ENCODE results near the gene TMPRSS5.
"Not testable (repeated sequence)": the region's sequence is repeated elsewhere in the genome, so short reads cannot be mapped to it uniquely, and the experiment has no call there.

Gene TMPRSS5

DNA sequence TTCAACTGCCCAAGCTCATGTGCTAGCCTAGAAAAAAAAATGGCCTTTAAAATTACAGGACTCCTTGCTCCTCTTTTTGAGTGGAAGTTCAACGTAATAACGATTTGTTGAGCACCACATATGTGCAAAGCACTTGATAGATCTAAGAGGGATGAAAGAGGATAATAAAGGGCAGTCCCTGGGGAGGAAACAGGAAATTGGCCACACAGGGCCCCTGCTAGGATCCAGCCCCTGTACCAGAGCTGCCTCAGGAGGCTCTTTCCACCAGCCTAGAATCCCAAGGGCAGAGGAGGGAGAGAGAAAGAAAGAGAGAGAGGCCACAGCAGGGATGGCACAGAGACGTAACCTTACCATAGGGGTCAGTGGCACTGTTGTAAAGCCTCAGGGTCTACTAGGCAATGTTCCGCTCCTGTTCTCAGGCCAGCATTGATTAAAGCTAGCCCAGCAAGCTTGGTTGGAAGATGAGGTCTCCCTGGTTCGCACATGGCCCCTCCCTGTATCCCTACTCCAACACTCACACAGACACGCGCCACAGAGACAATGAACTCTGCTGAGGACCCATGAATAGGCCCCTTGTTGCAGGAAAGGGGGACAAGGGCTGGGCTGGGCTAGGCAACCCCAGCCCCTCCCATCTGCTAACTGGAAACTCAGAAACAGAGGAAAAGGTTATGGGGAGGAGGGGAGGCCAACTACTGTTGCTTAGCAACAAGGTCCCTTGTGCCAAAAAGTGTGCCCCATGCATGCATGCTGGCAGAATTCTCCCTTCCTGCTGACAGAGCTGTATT lies at the start of gene TMPRSS5:
Gene TMPRSS5, minus strand, starts transcription at position 438 of the 785 bp plus-strand sequence. Its CDS starts 84 bp downstream, at position 354.
- DNase-seq, result no peak

DNA sequence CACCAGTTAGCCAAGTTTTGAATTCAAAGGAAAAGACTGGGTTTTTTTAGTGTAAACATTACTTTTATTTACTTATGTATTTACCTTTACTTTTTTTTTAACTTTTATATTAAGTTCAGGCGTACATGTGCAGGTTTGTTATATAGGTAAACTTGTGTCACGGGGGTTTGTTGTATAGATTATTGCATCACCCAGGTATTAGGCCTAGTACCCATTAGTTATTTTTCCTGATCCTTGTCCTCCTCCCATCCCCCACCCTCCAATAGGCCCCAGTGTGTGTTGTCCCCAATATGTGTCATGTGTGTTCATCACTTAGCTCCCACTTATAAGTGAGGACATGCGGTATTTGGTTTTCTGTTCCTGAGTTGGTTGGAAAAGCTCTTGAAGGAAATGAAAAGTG lies 46.8 kb upstream of the TMPRSS5 start:
- DNase-seq, result no peak

DNA sequence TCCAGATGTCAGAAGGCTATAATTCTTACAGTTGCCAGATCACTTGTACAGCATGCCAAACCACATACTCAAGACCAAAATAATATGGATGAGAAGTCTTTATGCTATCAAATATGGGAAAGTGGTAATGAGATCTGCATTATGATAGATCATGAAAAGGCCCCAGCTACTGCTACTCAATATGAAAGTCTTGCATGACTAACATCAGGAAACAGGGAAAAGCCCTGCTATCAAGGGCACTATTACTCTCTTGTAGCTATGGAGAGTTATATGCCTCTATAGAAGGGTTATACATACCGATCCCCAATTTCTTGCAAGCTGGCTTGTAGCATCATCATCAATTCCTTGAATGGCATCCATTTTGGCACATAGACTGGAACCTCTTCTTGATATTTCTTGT lies 30.2 kb upstream of the TMPRSS5 start:
- no peak for DNase-seq

DNA sequence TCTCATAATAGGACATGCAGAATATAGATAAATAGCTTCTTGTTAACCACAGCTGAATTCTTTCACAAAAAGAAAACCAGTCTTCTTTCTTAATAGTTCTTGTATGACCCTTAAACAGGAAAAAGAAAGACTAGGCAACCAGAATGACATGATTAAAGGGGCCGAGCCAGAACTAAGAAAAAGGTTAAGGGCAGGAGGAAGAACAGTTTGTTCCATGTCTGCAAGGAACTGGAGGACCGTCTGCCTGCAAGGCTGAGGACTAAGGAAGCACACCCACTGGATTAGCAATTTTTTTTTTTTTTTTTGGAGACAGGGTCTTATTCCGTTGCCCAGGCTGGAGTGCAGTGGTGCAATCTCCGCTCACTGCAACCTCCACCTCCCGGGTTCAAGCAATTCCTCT lies 26.0 kb upstream of the TMPRSS5 start:
- no peak for DNase-seq

DNA sequence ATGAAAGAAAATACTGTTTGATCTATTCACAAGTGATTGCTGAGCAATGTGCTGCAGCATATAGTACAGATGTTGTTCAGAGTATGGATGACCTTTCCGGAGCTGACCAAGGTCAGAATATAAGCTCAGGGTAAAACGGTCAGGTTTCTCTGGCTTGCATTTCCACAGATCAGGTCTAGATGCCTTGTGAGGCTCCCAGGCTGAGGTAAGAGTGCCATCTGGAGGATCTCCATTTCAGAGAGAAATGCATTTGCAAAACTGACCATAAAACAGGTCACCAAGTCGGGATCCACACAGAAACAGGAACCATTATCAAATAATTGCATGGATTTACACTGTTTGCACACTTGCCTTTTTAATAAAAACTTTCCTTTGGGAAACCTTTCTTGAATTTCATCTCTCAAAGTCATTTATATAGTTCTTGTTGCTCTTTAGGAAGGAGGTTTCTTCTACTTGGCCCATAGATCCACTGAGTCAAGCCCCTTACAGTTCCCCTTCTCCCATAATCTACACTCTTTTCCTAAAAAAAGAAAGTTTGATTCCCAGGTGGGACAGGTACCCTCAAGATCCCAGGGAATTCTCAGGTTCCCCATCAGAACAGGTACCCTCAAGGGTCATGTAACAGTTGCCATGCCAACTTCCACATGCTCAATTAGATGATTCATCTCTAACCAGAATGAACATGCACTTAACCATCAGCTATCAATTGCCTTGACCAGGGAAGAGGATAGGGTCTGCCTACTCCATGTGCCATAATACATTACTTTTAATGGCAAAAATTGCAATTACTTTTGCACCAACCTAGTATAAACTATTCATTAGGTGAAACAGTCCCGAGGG lies 25.0 kb upstream of the TMPRSS5 start:
- DNase-seq, result no peak

DNA sequence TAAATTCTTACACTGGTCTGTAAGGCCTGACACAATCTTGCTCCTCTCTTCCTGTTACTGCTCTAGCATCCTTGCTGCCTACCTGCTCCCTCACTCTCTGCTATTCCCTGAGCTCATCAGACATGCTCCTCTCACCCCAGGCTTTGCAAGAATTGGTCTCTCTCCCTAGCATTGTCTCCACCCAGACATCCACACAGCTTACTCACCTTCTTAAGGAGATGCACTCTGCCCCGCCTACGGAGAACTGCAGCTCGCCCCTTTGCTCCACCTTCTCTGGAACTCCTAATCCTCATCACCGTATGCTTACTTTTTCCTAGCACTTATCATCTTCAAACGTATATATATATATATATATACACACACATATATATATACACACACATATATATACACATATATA lies 23.3 kb upstream of the TMPRSS5 start:
- DNase-seq, result no peak

DNA sequence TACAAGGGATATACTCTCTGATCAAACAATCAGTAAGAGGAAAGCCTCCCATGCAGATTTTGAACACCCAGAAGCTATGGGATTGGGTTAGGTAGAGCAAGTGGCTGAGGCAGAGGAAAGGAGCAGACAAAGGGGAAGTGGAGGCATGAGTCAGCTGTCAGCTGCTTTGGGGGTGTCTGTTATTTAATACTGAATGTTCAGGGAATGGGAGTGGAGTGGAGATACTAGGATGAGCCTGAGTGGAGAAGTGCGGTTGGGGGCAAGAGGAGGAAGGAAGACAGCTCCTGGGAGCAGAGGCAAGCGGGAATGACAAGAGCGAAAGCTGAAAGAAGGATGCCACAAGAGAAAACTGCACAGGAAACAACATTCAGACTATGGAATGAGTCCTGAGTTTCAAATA lies 22.7 kb upstream of the TMPRSS5 start:
- DNase-seq, result no peak

DNA sequence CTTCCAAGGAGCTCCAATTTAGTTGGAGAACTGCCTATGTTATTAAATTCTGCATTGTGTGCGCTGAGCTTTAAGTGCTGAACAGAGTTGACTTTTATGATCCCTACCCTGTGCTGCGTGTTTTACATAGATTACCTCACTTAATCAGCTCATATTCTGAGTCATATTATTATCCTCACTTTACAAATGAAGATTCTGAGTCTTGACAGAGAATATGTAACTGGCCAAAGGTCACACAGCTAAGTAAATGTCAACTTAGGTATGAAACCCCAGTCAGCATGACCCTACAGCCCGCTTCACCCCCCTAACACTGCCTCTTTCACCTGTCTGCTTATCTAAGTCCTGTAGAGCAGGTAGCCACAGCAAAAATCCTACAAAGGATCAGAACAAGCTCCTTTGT lies 19.8 kb upstream of the TMPRSS5 start:
- DNase-seq, result no peak

DNA sequence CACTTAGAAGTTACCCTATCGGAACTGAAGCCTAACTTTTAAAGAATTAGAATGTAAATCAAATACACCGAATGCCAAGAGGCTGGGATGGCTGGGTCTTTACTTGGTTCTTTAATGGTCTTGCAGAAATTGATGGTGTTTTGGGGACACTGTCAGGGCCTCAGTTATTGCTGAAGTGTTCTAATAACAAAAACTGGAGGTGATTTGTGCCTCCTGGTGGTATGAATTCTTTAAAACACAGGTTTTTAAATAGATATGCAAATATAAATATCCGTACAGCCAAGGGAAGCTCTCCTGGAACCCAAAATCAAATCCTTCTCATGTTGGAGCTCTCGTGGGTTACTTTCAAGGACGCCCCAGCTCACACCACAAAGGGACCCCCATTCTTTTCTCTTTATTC lies 19.3 kb upstream of the TMPRSS5 start:
- no peak for DNase-seq

DNA sequence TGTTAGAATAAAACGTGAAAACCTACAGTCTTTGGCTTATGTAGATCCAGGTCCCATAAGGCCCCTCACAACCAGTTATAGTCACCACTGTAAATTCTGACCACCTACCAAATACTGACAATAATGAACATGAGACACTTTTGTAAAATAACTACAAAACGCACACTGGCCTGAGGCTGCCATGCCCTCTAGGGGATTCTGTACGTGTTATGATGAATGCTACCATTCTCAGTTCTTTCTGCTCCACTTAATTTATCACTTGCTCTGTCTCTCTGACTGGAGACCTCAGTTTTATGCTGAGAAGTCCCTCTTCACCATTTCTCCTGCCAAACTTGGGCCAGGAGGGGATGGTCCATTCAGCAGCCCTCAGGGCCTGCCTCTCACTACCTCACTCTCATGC lies 18.7 kb upstream of the TMPRSS5 start:
- no peak for DNase-seq

DNA sequence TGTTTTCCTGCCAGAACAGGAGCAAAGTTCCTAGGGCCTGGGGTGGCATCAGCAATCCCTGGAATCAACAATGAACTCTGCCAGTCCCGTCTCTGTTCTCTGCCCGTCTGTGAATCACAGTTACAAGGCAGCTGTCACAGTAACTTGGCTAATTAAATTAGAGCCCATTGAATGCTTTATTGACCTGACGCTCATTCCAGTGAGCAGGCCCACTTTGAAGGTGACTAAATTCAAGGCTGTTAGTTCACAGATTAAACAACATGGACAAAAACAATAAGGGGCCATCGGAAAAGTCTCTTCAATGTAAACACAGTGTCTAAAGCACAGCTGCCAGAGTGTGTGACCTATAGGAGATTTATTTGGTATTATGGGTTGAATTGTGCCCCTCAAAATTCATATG lies 17.7 kb upstream of the TMPRSS5 start:
- DNase-seq, result no peak

DNA sequence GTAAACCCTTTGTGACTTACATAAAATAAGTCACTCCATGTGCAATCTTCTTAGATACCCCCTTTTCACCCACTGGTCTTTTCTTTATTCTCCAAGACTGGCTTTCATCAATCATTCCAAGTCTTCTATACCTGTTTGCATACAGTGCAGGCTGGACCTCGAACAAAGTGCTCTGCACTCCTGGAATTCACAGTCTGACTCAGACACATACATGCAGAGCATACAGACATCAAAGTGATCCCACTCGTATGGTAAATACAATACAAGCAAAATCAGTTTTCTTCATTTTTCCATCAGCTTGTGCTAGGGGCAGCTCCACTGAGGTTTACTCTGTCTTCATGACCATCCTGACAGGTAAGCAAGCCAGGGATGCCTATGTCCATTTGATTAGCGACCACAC lies 16.8 kb upstream of the TMPRSS5 start:
- no peak for DNase-seq

DNA sequence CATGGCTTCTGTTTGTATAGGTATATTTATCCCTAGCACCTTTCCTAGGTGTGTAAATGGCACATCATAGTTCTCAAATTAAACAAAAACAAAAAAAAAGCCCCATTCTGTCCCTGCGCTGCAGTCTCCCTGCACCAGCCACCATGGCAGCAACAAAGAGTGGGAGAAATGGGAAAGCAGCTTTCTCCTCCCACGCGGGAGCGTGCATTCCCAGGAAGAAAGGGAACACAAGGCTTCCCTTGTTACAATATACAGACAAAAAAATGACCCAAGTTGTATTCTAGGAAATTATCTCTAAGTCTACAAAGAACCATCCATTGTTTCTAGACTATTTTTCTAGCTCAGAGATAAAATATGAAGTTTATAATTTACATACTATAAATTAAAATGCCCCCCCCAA lies 16.1 kb upstream of the TMPRSS5 start:
- DNase-seq, result no peak

DNA sequence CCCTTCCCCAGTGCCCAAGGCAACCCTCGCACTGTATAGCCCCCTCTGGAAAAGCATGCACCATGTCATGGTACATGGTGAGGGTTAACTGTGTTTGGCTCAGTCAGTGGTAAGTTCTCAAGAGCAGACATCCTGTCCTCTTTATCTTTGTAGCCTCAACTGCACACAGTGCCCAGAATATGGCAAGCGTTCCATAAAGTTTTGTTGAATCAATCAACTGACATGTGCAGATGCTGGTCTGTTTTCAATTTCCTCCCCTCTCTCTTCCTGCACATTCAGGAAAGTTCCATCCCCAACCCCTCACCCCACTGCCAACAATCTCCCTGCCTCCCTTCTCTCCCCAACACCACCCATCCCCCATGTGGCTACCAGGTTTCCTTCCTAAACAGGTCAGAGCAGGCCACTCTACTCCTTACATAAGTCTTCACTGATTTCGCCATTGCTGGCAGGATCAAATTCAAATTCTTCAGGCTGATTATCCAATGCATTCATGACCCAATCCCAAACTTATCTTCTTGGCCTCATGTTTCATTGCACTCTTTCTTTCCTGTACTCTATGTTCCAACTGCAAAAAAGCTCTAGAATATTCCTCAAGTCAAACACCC lies 15.5 kb upstream of the TMPRSS5 start:
- DNase-seq, result no peak

DNA sequence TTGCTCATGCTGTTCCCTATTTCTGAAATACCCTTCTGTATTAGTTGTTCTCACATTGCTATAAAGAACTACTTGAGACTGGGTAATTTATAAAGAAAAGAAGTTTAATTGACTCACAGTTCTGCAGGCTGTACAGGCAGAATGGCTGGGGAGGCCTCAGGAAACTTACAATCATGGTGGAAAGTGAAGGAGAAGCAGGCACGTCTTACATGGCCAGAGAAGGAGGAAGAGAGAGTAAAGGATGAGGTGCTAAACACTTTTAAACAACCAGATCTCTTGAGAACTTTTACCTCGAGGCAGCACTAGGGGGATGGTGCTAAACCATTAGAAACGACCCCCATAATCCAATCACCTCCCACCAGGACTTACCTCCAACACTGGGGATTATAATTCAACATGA lies 14.4 kb upstream of the TMPRSS5 start:
- not testable (repeated sequence) for DNase-seq

DNA sequence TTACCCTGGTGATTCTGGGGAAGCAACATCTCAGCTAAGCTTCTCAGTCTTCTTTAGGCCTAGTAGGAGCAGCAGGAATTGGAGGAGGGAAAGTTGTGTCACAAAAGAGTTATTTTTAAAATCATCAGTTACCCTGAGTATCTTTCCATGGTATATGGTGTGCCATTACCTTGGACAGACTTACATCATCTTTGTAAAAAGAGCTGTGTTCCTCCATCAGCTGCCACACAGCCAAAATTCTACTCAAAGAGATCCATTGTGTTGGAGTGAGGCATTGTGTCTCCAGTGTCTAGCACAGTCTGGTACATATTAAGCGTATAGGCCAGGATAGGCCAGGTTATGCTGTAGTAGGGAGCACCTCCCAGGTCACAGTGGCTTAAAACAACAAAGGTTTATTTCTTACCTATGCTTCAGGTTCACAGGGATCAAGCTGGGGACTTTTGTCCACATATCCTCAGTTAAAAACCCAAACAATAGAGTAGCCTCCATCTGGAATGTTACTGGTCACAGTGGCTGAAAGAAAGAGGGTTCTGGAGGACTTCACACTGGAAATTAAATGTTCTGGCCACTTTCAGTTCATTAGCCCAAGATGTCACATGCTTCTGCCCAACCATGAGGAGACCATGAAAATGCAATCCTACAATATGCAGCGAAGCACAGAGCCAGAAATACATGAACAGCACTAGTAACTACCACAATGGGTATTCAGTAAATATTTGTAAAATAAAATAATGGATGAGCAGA lies 9.9 kb upstream of the TMPRSS5 start:
- DNase-seq, result no peak

DNA sequence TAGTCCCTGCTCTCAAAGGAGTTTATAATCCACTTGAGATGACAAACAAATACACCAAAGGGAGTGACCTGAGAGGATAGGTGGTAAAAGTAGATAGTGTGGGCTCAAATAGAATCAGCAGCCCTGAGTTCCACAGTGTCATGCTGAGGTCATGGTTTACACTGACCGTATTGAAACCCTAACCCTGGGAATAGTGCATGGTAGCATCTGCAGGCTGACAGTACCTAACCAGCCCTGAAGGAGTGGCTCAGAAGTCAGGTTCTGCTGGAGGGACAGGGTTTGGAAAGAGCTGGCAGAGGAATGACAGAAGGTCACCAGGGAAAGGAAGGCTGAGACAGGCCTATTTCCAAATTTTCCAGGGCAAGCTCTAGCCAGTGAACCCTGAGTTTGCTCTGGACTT lies 9.2 kb upstream of the TMPRSS5 start:
- DNase-seq, result no peak

DNA sequence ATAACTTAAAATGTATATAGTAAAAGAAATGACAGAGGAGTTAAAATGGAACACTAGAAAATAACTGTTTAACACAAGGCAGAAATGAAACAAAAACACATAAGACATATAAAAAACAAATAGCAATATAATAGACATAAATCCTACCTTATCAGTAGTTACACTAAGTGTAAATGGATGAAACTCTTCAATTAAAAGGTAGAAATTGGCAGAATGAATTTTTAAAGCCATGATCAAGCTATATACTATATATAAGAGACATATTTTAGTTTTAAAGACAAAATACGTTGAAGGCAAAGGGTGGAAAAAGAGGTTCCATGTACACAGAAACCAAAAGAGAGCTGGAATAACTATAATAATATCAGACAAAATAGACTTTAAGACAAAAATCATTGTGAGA lies 4.9 kb upstream of the TMPRSS5 start:
- no peak for DNase-seq

DNA sequence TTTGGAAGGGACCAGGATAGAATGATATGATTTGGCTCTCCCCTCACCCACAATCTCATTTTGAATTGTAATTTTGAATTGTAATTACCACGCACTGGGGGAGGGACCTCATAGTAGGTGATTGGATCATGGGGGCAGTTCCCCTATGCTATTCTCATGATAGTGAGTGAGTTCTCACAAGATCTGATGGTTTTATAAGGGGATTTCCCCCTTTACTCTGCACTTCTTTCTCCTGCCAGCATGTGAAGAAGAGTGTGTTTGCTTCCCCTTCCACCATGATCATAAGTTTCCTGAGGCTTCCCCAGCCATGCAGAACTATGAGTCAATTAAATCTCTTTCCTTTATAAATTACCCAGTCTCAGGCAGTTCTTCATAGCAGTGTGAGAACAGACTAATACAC lies 2.6 kb downstream of the TMPRSS5 start:
- not testable (repeated sequence) for DNase-seq

DNA sequence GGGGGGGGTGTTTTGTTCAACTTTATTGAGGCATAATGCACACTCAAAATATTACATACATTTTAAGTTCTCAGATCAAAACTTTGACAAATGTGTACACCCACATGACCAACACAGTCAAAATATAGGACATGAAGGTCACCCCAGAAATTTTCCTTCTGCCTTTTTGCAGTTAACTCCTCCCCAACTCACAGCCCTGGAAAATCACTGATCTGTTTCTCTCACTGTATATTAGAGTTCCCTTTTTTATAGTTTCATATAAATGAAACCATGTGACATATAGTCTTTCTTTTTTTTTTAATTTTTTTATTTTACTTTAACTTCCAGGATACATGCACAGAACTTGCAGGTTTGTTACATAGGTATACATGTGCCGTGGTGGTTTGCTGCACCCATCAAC lies 4.6 kb downstream of the TMPRSS5 start:
- no peak for DNase-seq

DNA sequence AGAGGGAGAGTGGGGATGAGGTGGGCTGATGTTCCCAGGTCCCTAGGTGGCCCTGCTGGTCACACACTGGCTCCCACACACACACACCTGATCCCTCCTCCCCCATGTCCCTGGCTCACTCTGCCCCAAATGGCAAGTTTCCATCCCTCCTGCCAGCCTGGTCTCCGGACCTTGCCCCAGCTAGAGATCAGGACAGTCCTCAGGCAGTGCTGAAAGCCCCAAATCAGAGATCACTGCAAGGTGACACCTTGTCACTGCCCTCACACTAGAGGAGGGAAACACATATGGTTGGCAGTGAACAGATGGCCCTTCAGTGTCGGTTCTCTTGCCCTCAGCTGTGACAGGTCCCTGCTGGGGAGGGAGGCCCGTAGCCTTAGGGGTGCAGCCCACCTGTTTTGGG lies 7.6 kb downstream of the TMPRSS5 start:
- no peak for DNase-seq

DNA sequence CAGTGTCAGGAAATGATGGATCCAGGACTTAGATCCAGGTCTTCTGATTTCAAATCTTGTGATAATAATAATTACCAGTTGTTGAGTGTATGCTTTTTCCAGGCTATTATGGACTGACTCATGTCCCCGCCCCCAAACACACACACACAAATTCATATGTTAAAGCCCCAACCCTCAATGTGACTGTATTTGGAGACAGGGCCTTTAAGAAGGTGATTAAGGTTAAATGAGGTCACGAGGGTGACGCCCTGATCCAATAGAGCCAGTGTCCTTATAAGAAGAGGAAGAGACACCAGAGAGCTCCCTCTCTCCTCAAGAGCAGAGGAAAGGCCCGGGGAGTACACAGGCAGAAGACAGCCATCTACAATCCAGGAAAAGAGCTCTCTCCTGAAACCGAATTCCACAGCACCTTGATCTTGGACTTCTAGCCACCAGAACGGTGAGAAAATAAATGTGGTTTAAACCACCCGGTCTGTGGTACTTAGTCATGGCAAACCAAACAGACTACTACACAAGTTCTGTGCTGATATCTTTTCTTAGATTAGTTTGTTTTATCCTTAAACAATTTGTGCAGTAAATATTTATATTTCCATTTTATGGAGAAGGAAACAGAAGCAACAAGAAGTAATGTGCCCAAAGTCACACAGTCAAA lies 8.2 kb downstream of the TMPRSS5 start:
- no peak for DNase-seq

DNA sequence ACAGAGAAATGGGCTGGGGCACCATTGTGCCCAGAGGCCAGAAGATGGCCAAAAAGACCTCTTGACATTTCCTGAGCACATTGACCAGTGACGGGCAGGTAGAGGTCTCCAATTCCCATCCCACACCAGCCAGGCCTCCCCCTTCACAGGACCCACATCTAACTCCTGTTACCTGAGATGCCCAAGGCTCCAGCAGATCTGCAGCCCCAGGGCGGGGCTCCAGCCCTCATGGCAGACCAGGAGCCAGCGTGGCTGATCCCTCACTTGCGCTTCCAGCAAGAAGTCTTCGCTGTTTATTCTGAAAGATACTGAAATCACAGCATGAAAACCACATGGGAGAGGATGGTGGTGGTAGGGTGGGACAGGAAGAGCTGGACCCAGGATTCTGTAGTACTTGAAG lies 9.0 kb downstream of the TMPRSS5 start:
- no peak for DNase-seq
